Common myeloid progenitor, CD34-positive (primary cell): ENCODE results near the gene ERICH4.

ENCODE experiments used
- CTCF ChIA-PET: fragments of 350-600 bp; sonication (Branson Sonifier 250); formaldehyde crosslinking; loops from one replicate; lab custom pipeline; 2021; ENCODE audit warnings: antibody characterized with exemption; lab: Charles Lee
- POLR2A ChIA-PET: fragments of 350-600 bp; sonication (Branson Sonifier 250); formaldehyde crosslinking; loops from one replicate; lab custom pipeline; 2021; ENCODE audit warnings: antibody characterized with exemption; lab: Charles Lee
- DNase-seq, 3 donors: peaks; one replicate each; pipeline versions ENCODE4 v3.0.0 to v3.0.0-alpha.2; 2013
- H3K27ac ChIP-seq, 2 experiments: 1 replicate in 1 of 2; 2 replicates in 1 of 2; pipeline ENCODE4 v1.7.0; 2013; ENCODE audit warnings: inconsistent platforms in 2 of 2, low read length in 2 of 2, mild to moderate bottlenecking in 2 of 2, low read depth in 1 of 2, moderate library complexity in 1 of 2; ENCODE audit not compliant: severe bottlenecking in 2 of 2, insufficient read depth in 1 of 2, poor library complexity in 1 of 2
- H3K27me3 ChIP-seq, 5 experiments: replicated peaks in 2 of 5; 1 replicate in 3 of 5; 2 replicates in 2 of 5; pipeline versions ENCODE4 v1.6.1 to v1.7.0; 2013; ENCODE audit warnings: low read length in 4 of 5, mild to moderate bottlenecking in 2 of 5, moderate library complexity in 2 of 5, inconsistent platforms in 1 of 5; ENCODE audit not compliant: insufficient read depth in 5 of 5, control insufficient read depth in 4 of 5
- H3K36me3 ChIP-seq, 4 experiments: 1 replicate in 2 of 4; 2 replicates in 2 of 4; pipeline versions ENCODE4 v1.6.1 to v1.7.0; 2013; ENCODE audit warnings: low read length in 3 of 4, control low read depth in 1 of 4, mild to moderate bottlenecking in 1 of 4; ENCODE audit not compliant: control insufficient read depth in 4 of 4, insufficient read depth in 4 of 4
- H3K4me1 ChIP-seq, 4 experiments: 1 replicate in 3 of 4; 2 replicates in 1 of 4; pipeline versions ENCODE4 v1.6.1 to v1.7.1; 2013; ENCODE audit warnings: low read length in 3 of 4, mild to moderate bottlenecking in 3 of 4, control low read depth in 1 of 4, inconsistent platforms in 1 of 4, moderate library complexity in 1 of 4; ENCODE audit not compliant: control insufficient read depth in 4 of 4, insufficient read depth in 4 of 4; ENCODE audit errors: control extremely low read depth in 1 of 4
- H3K4me3 ChIP-seq, 7 experiments: 1 replicate in 4 of 7; 2 replicates in 3 of 7; pipeline versions ENCODE4 v1.5.1 to v1.7.0; 2013; ENCODE audit warnings: mild to moderate bottlenecking in 7 of 7, low read length in 6 of 7, moderate library complexity in 6 of 7, inconsistent platforms in 2 of 7, low read depth in 2 of 7, control low read depth in 1 of 7; ENCODE audit not compliant: insufficient read depth in 4 of 7, control insufficient read depth in 1 of 7; ENCODE audit errors: extremely low read depth in 1 of 7
- H3K9me3 ChIP-seq, 5 experiments: 1 replicate in 4 of 5; 2 replicates in 1 of 5; pipeline versions ENCODE4 v1.6.1 to v1.7.1; 2013; ENCODE audit warnings: low read length in 4 of 5, mild to moderate bottlenecking in 2 of 5, inconsistent platforms in 1 of 5, low read depth in 1 of 5, moderate library complexity in 1 of 5; ENCODE audit not compliant: control insufficient read depth in 4 of 5, insufficient read depth in 2 of 5; ENCODE audit errors: control extremely low read depth in 1 of 5
- WGBS: methylation state at CpG from one replicate; pipeline ENCODE4 v1.1.5; 2013; ENCODE audit not compliant: insufficient coverage; 5-methylcytosine and 5-hydroxymethylcytosine counted together

ERICH4 gene

DNA sequence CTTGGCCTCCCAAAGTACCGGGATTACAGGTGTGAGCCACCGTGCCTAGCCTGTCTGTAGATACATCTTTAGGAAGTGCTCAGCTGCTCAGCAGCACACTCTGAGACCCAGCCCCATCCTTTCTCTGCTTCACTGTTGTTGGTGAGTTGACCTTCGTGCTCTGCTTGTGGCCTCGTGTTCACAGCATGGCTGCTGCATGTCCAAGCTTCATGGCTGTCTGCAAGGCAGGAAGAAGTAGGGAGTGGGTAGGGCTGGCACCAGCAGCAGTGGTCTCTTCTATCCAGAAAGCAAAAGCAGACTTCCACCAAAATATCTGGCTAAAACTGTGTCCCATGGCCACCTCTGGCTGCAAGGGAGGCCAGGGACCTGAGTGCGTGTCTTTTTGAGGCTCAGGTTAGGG, 30.0 kb upstream of the ERICH4 start:
- Histone ChIP-seq H3K27ac (no peak overlapping the region), H3K36me3 (peaks cover 20 to 58% (median 35%) of the 10 kb centered on the region in 4 experiments), H3K9me3 (no peaks in the 10 kb centered on the region), H3K27me3 (no peaks in the 10 kb centered on the region), H3K4me3 (no peak overlapping the region), H3K4me1 (peaks cover 11 to 26% (median 15%) of the 10 kb centered on the region in 4 experiments)
- DNase-seq, result no peak
- ChIA-PET CTCF (interaction anchor here (0.7 kb wide), 1 partner anchor 8 kb away, joined by 4 read pairs; no protein-coding TSS in a partner anchor), POLR2A (no interaction called here)
- 100% methylated on average over 4 of the region's 5 CpGs for WGBS

DNA sequence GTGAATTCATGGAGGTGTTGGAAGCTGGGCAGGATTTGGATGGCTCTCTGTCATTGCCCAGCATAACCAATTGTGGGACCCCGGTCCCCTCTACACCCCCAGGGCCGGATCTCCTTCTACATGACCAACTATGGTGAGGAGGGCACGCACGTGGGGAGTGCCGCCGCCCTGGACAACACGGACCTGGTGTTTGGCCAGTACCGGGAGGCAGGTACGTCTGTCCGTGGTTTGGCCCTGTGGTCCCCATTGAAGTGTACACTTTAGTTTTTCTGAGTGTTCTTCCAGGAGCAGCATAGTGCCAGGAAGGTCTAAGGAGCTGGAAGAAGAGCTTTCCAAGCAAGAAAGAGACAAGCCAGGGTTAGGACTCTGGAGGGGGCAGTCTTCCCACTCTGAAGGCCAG, 29.0 kb upstream of the ERICH4 start:
- peaks cover 11 to 16% (median 14%) of the 10 kb centered on the region in 4 experiments for H3K4me1 ChIP-seq
- POLR2A ChIA-PET, result no interaction called here
- peaks cover 21 to 68% (median 41%) of the 10 kb centered on the region in 4 experiments for H3K36me3 ChIP-seq
- CTCF ChIA-PET, result interaction anchor here (1.4 to 1.8 kb wide), 3 partner anchors 10 to 17 kb away, joined by 3 to 6 read pairs (median 5); partner anchors contain the start of gene B3GNT8
- no peaks in the 10 kb centered on the region for H3K9me3 ChIP-seq
- H3K27me3 ChIP-seq, result no peaks in the 10 kb centered on the region
- no peak overlapping the region for H3K27ac ChIP-seq
- DNase-seq, result no peak
- no peak overlapping the region for H3K4me3 ChIP-seq
- 99% methylated on average over 10 of the region's 10 CpGs for WGBS

DNA sequence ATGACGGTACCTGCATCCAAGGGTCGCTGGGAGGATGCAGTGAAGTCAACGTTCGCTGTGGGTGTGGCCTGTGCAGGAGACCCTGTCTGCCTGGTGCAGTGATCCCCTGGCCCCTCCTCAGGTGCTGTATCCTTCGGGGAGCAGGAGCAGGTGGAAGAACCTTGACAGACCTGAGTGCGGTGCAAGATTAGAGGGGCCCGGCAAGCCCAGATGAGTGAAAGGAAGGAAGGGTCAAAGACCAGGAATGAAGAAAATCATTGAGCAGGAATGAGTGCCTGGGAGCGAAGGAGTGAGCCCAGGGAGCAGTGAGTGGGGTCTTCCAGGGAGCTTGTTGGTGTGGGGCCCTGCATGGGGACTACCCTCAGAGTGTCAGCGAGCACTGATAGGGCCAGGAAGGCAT, 28.5 kb upstream of the ERICH4 start:
- Histone ChIP-seq H3K9me3 (no peaks in the 10 kb centered on the region), H3K27me3 (no peaks in the 10 kb centered on the region), H3K4me1 (peaks cover 6 to 12% (median 10%) of the 10 kb centered on the region in 4 experiments), H3K27ac (no peak overlapping the region), H3K36me3 (peaks cover 21 to 72% (median 44%) of the 10 kb centered on the region in 4 experiments), H3K4me3 (no peak overlapping the region)
- no peak for DNase-seq
- ChIA-PET POLR2A (no interaction called here), CTCF (interaction anchor here (1.4 to 1.8 kb wide), 3 partner anchors 9 to 17 kb away, joined by 3 to 6 read pairs (median 5); partner anchors contain the start of gene B3GNT8)
- WGBS, result 97% methylated on average over 8 of the region's 9 CpGs

DNA sequence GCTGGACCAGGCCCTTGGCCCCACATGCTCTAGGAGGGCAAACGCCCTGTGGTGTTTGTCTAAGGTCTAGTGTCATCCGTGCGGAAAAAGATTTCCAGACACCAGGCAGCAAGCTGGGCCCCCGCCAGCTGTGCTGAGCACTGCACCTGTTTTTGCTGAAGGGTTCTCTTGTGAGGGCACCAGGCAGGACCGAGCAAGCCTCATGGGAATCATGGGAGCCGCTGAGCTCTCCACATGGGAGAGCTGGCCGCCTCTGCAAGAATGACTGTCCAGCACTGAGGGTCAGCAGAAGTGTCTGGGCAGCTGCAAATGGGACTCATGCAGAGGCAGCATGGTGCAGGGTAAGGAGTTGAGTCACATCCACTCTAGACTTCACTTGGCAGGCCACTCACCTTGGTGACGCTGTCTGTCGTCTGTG, 27.8 kb upstream of the ERICH4 start:
- peaks cover 1 to 11% (median 10%) of the 10 kb centered on the region in 4 experiments for H3K4me1 ChIP-seq
- DNase-seq, result no peak
- H3K27ac ChIP-seq, result no peak overlapping the region
- H3K36me3 ChIP-seq, result peaks cover 21 to 72% (median 47%) of the 10 kb centered on the region in 4 experiments
- H3K27me3 ChIP-seq, result no peaks in the 10 kb centered on the region
- ChIA-PET POLR2A (no interaction called here), CTCF (interaction anchor here (1.0 to 1.8 kb wide), 4 partner anchors 9 to 25 kb away, joined by 3 to 6 read pairs (median 4); partner anchors contain the start of gene B3GNT8)
- 98% methylated on average over 4 of the region's 9 CpGs for WGBS
- H3K4me3 ChIP-seq, result no peak overlapping the region
- H3K9me3 ChIP-seq, result no peaks in the 10 kb centered on the region

DNA sequence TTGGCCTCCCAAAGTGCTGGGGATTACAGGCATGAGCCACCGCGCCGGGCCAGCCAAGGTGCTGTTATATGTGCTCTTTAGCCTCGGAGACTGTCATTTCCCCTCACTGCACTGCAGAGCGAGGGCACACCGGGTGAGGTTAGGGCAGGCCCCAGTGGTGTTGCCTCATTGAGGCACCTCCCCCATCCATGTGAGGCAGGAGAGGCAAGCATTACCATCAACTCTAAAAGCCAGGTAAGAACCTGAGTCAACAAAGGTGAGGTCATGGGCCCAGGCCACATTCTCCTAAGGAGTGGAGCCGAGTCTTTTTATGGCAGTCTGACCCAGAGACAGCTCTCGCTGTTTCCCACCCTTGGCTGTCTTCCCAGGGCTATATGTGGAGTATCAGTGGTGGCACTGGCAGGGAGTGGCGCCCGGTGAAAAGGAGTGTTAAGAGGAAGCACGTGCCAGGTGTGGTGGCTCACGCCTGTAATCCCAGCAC, 26.7 kb upstream of the ERICH4 start:
- peaks cover 16 to 67% (median 47%) of the 10 kb centered on the region in 4 experiments for H3K36me3 ChIP-seq
- no peaks in the 10 kb centered on the region for H3K9me3 ChIP-seq
- H3K27me3 ChIP-seq, result no peaks in the 10 kb centered on the region
- CTCF ChIA-PET, result interaction anchor here (0.8 kb wide), 1 partner anchor 23 kb away, joined by 3 read pairs; no protein-coding TSS in a partner anchor
- H3K4me3 ChIP-seq, result no peak overlapping the region
- no peak for DNase-seq
- 97% methylated on average over 9 of the region's 12 CpGs for WGBS
- peaks cover 5 to 19% (median 17%) of the 10 kb centered on the region in 4 experiments for H3K4me1 ChIP-seq
- H3K27ac ChIP-seq, result no peak overlapping the region
- POLR2A ChIA-PET, result interaction anchor here (0.6 kb wide), 1 partner anchor 131 kb away, joined by 3 read pairs; no protein-coding TSS in a partner anchor

DNA sequence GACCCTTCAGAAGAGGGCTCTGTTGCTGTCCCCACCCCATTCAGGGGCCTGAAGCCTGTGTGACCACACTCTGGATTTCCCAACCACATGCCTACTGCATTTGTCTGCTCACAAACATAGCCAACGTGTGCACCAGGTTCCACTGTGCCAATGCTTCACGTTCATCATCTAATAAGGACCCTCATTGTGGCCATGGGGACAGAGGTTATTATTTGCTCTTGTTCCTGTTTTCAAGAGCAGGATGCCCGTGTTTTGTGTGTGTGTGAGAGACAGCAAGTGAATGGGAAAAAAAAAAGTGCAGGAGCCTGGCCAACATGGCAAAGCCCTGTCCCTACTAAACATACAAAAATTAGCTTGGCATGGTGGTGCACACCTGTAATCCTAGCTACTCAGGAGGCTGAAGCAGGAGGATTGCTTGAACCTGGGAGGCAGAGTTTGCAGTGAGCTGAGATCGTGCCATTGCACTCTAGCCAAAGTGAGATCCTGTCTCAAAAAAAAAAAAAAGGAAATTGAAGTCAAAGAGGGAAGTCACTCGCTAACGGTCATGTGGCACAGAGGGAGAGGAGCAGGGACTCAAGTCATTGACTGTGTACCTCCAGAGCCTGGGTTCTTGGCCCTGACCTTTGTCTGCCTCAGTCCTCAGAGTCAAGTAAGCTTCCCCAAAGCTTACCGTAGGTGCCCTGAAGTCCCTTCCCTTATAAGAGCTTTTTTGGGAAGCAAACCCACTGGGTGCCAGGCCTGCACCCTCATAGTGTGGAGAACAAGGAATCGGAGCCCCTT, 22.7 kb upstream of the ERICH4 start:
- POLR2A ChIA-PET, result interaction anchor here (0.6 kb wide), 1 partner anchor 639 kb away, joined by 4 read pairs; no protein-coding TSS in a partner anchor
- H3K36me3 ChIP-seq, result peaks cover 5 to 64% (median 53%) of the 10 kb centered on the region in 4 experiments
- CTCF ChIA-PET, result interaction anchor here (0.6 to 3.1 kb wide), 8 partner anchors 8 to 143 kb away, joined by 3 to 14 read pairs (median 4); no protein-coding TSS in a partner anchor
- H3K4me1 ChIP-seq, result peaks cover 5 to 40% (median 34%) of the 10 kb centered on the region in 4 experiments
- peak overlapping the region; percentile 51 to 69 for H3K27ac ChIP-seq
- H3K4me3 ChIP-seq, result peak overlapping the region in 3 of 7 experiments; percentile 14 to 52 (median 41)
- no peaks in the 10 kb centered on the region for H3K27me3 ChIP-seq
- DNase-seq, result peak; percentile 54 to 77 (median 74)
- 20% methylated on average over 6 of the region's 8 CpGs for WGBS
- H3K9me3 ChIP-seq, result no peaks in the 10 kb centered on the region
